ENCODE results near the gene KCNIP4. TPM values are rescaled to one million over a fixed set of nuclear protein-coding genes. Genes with fewer than 3 reads are reported as not detected.

Gene KCNIP4
- total and polyA plus RNA-seq, 9 of the 15 experiments (the other 6 are each of a cell fraction or from before 2014, with no cell fraction given) = 0.25 to 0.41 TPM; not detected in 7

DNA sequence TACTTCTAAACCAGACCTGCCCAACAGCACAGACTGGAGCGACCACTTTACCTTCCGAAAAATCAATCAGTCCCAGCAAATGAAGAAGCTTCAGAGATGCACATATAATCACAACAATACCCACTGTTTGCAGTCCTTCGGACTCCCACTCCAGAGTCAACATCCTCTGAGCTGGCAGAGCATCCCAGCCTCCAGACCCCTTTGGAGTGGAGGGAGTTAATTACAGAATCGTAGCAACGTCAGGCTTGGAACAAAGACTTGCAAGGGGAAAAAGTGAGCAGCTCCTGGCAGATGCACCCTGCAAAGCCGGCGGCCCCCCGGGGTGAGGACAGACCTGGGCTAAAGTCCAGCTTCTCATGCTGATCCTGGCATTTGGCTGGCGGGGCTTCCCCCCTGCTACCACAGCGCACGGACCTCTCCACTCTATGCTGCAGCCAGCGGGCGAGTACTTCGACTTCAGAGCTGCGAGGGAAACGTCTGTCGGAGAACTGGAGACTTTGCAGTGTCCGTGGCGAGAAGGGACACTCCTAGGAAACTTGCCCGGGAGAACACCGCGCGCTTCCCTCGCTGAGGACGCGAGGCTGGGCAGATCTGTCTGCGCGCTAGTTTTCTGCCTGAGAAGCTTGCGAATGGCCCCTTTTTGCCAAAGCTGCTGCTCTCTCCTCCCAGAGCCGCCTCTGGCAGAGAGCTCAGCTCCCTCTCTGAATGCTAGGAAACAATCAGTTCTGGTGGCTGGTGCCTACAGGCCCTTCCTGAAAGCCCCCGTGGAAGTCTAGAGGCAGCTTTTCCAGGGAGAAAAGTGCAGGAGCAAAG is 964.6 kb downstream of the KCNIP4 start (continued):
- TF ChIP-seq, protein P1, sequence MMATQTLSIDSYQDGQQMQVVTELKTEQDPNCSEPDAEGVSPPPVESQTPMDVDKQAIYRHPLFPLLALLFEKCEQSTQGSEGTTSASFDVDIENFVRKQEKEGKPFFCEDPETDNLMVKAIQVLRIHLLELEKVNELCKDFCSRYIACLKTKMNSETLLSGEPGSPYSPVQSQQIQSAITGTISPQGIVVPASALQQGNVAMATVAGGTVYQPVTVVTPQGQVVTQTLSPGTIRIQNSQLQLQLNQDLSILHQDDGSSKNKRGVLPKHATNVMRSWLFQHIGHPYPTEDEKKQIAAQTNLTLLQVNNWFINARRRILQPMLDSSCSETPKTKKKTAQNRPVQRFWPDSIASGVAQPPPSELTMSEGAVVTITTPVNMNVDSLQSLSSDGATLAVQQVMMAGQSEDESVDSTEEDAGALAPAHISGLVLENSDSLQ (IDR thresholded peaks at IDR 0.05) = no peak
- no peak for TF ChIP-seq SMAD4 (CRISPR knock-in tag; conservative IDR thresholded peaks at IDR 0.05)
- TF ChIP-seq CSDE1 (IDR thresholded peaks at IDR 0.05) = no peak

GRCh38 chr4:20982544-20982943 is 966.0 kb downstream of the KCNIP4 start:
- ATAC-seq (no peak), FAIRE-seq (no peak), DNase-seq (ENCODE audit: extremely low read depth in 1 of 4, low spot score in 3 of 4) (no peak)
- no TSS peak for BruUV-seq (replicated peaks)
- no peak overlapping the region for H3K4me3 ChIP-seq
- H3K9ac ChIP-seq (ENCODE audit: insufficient read depth in 1 of 2, low read depth in 2 of 2, low read length in 2 of 2) = no peak overlapping the region
- intact Hi-C loops (cut with micrococcal nuclease) (no loop called here), in situ Hi-C loops (cut with MboI) (no loop called here)
- no peak overlapping the region for H3K4me2 ChIP-seq (ENCODE audit: insufficient read depth, low read length)
- H3K27ac ChIP-seq (ENCODE audit: extremely low read depth, low read depth, low read length) = no peak overlapping the region
- no peaks in the 10 kb centered on the region for H3K79me2 ChIP-seq (ENCODE audit: control insufficient read depth, insufficient read depth, low read length)
- no peaks in the 10 kb centered on the region for H3K36me3 ChIP-seq (ENCODE audit: control insufficient read depth, insufficient read depth, low read length)
- CTCF ChIA-PET (ENCODE audit: low intra/inter-chr PET ratio) = no interaction called here
- no peaks in the 10 kb centered on the region for H3K4me1 ChIP-seq (replicated peaks in 1 of 2; ENCODE audit: control insufficient read depth in 2 of 2, insufficient read depth in 2 of 2, low read length in 2 of 2)
- no peaks in the 10 kb centered on the region for H3K27me3 ChIP-seq (ENCODE audit: control insufficient read depth in 2 of 2, insufficient read depth in 2 of 2, low read length in 2 of 2)
- H3K9me1 ChIP-seq (ENCODE audit: control insufficient read depth, insufficient read depth, low read length) = no peaks in the 10 kb centered on the region
- H2AFZ ChIP-seq (ENCODE audit: low read depth, low read length) = no peak overlapping the region
- H4K20me1 ChIP-seq (replicated peaks; ENCODE audit: control insufficient read depth, insufficient read depth, low read length) = no peaks in the 10 kb centered on the region
- 2% methylated on average over 3 of the region's 3 CpGs for WGBS (ENCODE audit: insufficient coverage, low coverage, missing lambda C conversion rate)
- POLR2A ChIA-PET = no interaction called here
- no peaks in the 10 kb centered on the region for H3K9me3 ChIP-seq (replicated peaks; ENCODE audit: control insufficient read depth, insufficient read depth, low read depth, low read length)
- TF ChIP-seq, protein P2, sequence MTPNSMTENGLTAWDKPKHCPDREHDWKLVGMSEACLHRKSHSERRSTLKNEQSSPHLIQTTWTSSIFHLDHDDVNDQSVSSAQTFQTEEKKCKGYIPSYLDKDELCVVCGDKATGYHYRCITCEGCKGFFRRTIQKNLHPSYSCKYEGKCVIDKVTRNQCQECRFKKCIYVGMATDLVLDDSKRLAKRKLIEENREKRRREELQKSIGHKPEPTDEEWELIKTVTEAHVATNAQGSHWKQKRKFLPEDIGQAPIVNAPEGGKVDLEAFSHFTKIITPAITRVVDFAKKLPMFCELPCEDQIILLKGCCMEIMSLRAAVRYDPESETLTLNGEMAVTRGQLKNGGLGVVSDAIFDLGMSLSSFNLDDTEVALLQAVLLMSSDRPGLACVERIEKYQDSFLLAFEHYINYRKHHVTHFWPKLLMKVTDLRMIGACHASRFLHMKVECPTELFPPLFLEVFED (CRISPR knock-in tag; conservative IDR thresholded peaks at IDR 0.05) = no peak
- TF ChIP-seq, protein P3, sequence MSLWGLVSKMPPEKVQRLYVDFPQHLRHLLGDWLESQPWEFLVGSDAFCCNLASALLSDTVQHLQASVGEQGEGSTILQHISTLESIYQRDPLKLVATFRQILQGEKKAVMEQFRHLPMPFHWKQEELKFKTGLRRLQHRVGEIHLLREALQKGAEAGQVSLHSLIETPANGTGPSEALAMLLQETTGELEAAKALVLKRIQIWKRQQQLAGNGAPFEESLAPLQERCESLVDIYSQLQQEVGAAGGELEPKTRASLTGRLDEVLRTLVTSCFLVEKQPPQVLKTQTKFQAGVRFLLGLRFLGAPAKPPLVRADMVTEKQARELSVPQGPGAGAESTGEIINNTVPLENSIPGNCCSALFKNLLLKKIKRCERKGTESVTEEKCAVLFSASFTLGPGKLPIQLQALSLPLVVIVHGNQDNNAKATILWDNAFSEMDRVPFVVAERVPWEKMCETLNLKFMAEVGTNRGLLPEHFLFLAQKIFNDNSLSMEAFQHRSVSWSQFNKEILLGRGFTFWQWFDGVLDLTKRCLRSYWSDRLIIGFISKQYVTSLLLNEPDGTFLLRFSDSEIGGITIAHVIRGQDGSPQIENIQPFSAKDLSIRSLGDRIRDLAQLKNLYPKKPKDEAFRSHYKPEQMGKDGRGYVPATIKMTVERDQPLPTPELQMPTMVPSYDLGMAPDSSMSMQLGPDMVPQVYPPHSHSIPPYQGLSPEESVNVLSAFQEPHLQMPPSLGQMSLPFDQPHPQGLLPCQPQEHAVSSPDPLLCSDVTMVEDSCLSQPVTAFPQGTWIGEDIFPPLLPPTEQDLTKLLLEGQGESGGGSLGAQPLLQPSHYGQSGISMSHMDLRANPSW (CRISPR knock-in tag; IDR thresholded peaks at IDR 0.05) = no peak
- TF ChIP-seq SOX6 (IDR thresholded peaks at IDR 0.05) (no peak), SNRNP70 (optimal IDR thresholded peaks at IDR 0.05; ENCODE audit: low read depth, low read length) (no peak), XRCC3 (IDR thresholded peaks at IDR 0.05) (no peak), ZNF57 (CRISPR knock-in tag; IDR thresholded peaks at IDR 0.05) (no peak), ZNF133 (CRISPR knock-in tag; IDR thresholded peaks at IDR 0.05) (no peak), ZNF165 (CRISPR knock-in tag; IDR thresholded peaks at IDR 0.05; ENCODE audit: borderline replicate concordance) (no peak), ZNF561 (CRISPR knock-in tag; conservative IDR thresholded peaks at IDR 0.05) (no peak), GTF2F1 (IDR thresholded peaks at IDR 0.05; ENCODE audit: low read depth, low read length) (no peak)
- TF ChIP-seq, protein P4, sequence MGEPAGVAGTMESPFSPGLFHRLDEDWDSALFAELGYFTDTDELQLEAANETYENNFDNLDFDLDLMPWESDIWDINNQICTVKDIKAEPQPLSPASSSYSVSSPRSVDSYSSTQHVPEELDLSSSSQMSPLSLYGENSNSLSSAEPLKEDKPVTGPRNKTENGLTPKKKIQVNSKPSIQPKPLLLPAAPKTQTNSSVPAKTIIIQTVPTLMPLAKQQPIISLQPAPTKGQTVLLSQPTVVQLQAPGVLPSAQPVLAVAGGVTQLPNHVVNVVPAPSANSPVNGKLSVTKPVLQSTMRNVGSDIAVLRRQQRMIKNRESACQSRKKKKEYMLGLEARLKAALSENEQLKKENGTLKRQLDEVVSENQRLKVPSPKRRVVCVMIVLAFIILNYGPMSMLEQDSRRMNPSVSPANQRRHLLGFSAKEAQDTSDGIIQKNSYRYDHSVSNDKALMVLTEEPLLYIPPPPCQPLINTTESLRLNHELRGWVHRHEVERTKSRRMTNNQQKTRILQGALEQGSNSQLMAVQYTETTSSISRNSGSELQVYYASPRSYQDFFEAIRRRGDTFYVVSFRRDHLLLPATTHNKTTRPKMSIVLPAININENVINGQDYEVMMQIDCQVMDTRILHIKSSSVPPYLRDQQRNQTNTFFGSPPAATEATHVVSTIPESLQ (CRISPR knock-in tag; IDR thresholded peaks at IDR 0.05) = no peak
